T-cell (primary cell): ENCODE measurements around the gene TTC24. TPM values are rescaled to one million over a fixed set of nuclear protein-coding genes. Genes with fewer than 3 reads are reported as not detected.
"Not testable (repeated sequence)": the region's sequence is repeated elsewhere in the genome, so short reads cannot be mapped to it uniquely, and the experiment has no call there.

ENCODE experiments used
- ATAC-seq, 4 experiments: fragments of 200-7000 bp in 3 of 4; fragments of 150-1000 bp in 1 of 4; cut with Tn5 transposase; replicated peaks in 1 of 4; 1 replicate in 3 of 4; 2 replicates in 1 of 4; pipeline ENCODE4 v1.10.0; 2021; ENCODE audit warnings: moderate library complexity in 3 of 4, mild to moderate bottlenecking in 2 of 4, moderate number of reproducible peaks in 1 of 4
- CTCF ChIA-PET, 2 donors: fragments of 300-600 bp; sonication (Branson Sonifier 250); formaldehyde crosslinking; loops; one replicate each; lab custom pipeline; 2022; ENCODE audit warnings: antibody characterized with exemption in 2 of 2; lab: Charles Lee
- POLR2A ChIA-PET, 2 donors: fragments of 300-600 bp; sonication (Branson Sonifier 250); formaldehyde crosslinking; loops; one replicate each; lab custom pipeline; 2022; ENCODE audit warnings: antibody characterized with exemption in 2 of 2; lab: Charles Lee
- DNase-seq, 35 experiments: peaks; one replicate each; pipeline versions ENCODE4 v3.0.0 to v3.0.0-alpha.2; 2013 to 2023
- H3K27ac ChIP-seq: one replicate; pipeline ENCODE4 v1.5.1; 2013; ENCODE audit warnings: low read length
- H3K27me3 ChIP-seq, 2 experiments: replicated peaks in 1 of 2; 1 replicate in 1 of 2; 2 replicates in 1 of 2; pipeline versions ENCODE4 v1.6.1 to v1.7.0; 2013; ENCODE audit warnings: low read length in 1 of 2, mixed read lengths in 1 of 2; ENCODE audit not compliant: control insufficient read depth in 2 of 2, insufficient read depth in 2 of 2; ENCODE audit errors: extremely low read depth in 1 of 2
- H3K36me3 ChIP-seq, 2 donors: 1 replicate in 1 of 2; 2 replicates in 1 of 2; pipeline versions ENCODE4 v1.6.1 to v1.7.0; 2013; ENCODE audit warnings: low read length in 1 of 2; ENCODE audit not compliant: control insufficient read depth in 2 of 2, insufficient read depth in 1 of 2; ENCODE audit errors: extremely low read depth in 1 of 2
- H3K4me1 ChIP-seq, 2 experiments: 1 replicate in 1 of 2; 2 replicates in 1 of 2; pipeline versions ENCODE4 v1.6.1 to v1.7.0; 2013; ENCODE audit warnings: low read length in 2 of 2, mixed read lengths in 1 of 2; ENCODE audit not compliant: insufficient read depth in 2 of 2, control insufficient read depth in 1 of 2; ENCODE audit errors: extremely low read depth in 1 of 2
- H3K4me3 ChIP-seq, 2 donors: 1 replicate in 1 of 2; 2 replicates in 1 of 2; pipeline versions ENCODE4 v1.5.1 to v1.7.0; 2013; ENCODE audit warnings: mild to moderate bottlenecking in 2 of 2, low read length in 1 of 2, moderate library complexity in 1 of 2; ENCODE audit not compliant: control insufficient read depth in 1 of 2; ENCODE audit errors: extremely low read depth in 1 of 2
- H3K9me3 ChIP-seq: 2 replicates; pipeline ENCODE4 v1.7.0; 2013
- H3K27ac Mint-ChIP-seq, 2 donors: one replicate each; pipeline ENCODE4 v1.8.0; 2020 to 2021; ENCODE audit warnings: mild to moderate bottlenecking in 2 of 2, mixed read lengths in 2 of 2
- H3K27me3 Mint-ChIP-seq, 2 donors: one replicate each; pipeline ENCODE4 v1.8.0; 2021 to 2022; ENCODE audit warnings: mixed read lengths in 2 of 2
- H3K36me3 Mint-ChIP-seq: one replicate; pipeline ENCODE4 v1.8.0; 2021; ENCODE audit warnings: mixed read lengths
- H3K4me1 Mint-ChIP-seq, 3 donors: one replicate each; pipeline ENCODE4 v1.8.0; 2020 to 2022; ENCODE audit warnings: mixed read lengths in 3 of 3, mild to moderate bottlenecking in 1 of 3
- H3K4me3 Mint-ChIP-seq, 3 donors: one replicate each; pipeline ENCODE4 v1.8.0; 2020 to 2022; ENCODE audit warnings: mild to moderate bottlenecking in 3 of 3, mixed read lengths in 3 of 3, moderate library complexity in 3 of 3
- H3K9me3 Mint-ChIP-seq, 3 donors: one replicate each; pipeline ENCODE4 v1.8.0; 2020 to 2022; ENCODE audit warnings: mixed read lengths in 3 of 3
- WGBS: methylation state at CpG from one replicate; pipeline ENCODE4 v1.1.5; 2013; ENCODE audit warnings: missing lambda C conversion rate; ENCODE audit not compliant: insufficient coverage; 5-methylcytosine and 5-hydroxymethylcytosine counted together
- total RNA-seq, 35 experiments: library from RNA in 6 of 35; stranded (reverse) in 6 of 35; fragments of 120-200 nt in 1 of 35; gene quantifications; one replicate each; pipeline versions ENCODE4 v1.2.1 to v1.2.4 and lab custom pipeline; 2013 to 2026

TTC24 gene
- total RNA-seq, 5 donors from 2014 or later (not counting 1 experiment from before 2014, with no cell fraction given): 9.9 to 43.6 (median 16.4) TPM

- Histone ChIP-seq H3K4me3 (no peak overlapping the region), H3K4me1 (peaks cover 14 to 31% of the 10 kb centered on the region in 2 experiments), H3K27ac (no peak overlapping the region), H3K27me3 (no peaks in the 10 kb centered on the region), H3K36me3 (peaks cover 3 to 9% of the 10 kb centered on the region in 2 donors), H3K9me3 (no peaks in the 10 kb centered on the region)
- H3K4me3 Mint-ChIP-seq: no peak overlapping the region
- no peaks in the 10 kb centered on the region for H3K9me3 Mint-ChIP-seq
- DNase-seq: no peak
- peaks cover 22 to 28% (median 27%) of the 10 kb centered on the region in 3 donors for H3K4me1 Mint-ChIP-seq
- no peak overlapping the region for H3K27ac Mint-ChIP-seq
- WGBS: 100% methylated on average over 1 of the region's 3 CpGs
- ChIA-PET CTCF (interaction anchor here (0.8 to 1.0 kb wide), 3 partner anchors 22 to 107 kb away, joined by 3 to 8 read pairs (median 4); no protein-coding TSS in a partner anchor), POLR2A (no interaction called here)
- ATAC-seq: no peak
- H3K36me3 Mint-ChIP-seq: no peaks in the 10 kb centered on the region
- H3K27me3 Mint-ChIP-seq: no peaks in the 10 kb centered on the region
These were observed 7.5 kb downstream of the TTC24 start for GRCh38 chr1:156586892-156587477.

GRCh38 chr1:156587927-156588326 is 8.4 kb downstream of the TTC24 start:
- H3K27me3 Mint-ChIP-seq, H3K36me3 Mint-ChIP-seq, H3K27ac ChIP-seq, H3K27ac Mint-ChIP-seq, H3K9me3 ChIP-seq, H3K27me3 ChIP-seq, H3K4me3 Mint-ChIP-seq, H3K36me3 ChIP-seq, POLR2A ChIA-PET, H3K9me3 Mint-ChIP-seq, DNase-seq, ATAC-seq, CTCF ChIA-PET, H3K4me3 ChIP-seq: not testable (repeated sequence)
- peaks cover 18 to 31% of the 10 kb centered on the region in 2 experiments for H3K4me1 ChIP-seq
- H3K4me1 Mint-ChIP-seq: peaks cover 18 to 28% (median 27%) of the 10 kb centered on the region in 3 donors
- 98% methylated on average over 7 of the region's 8 CpGs for WGBS

GRCh38 chr1:156589546-156589945 is 10.0 kb downstream of the TTC24 start:
- Mint-ChIP-seq H3K9me3 (no peaks in the 10 kb centered on the region), H3K4me3 (no peak overlapping the region), H3K36me3 (no peaks in the 10 kb centered on the region), H3K27me3 (no peaks in the 10 kb centered on the region), H3K27ac (no peak overlapping the region), H3K4me1 (peaks cover 8 to 23% (median 16%) of the 10 kb centered on the region in 3 donors)
- Histone ChIP-seq H3K4me1 (peaks cover 12 to 23% of the 10 kb centered on the region in 2 experiments), H3K36me3 (peaks cover 15 to 19% of the 10 kb centered on the region in 2 donors), H3K27me3 (no peaks in the 10 kb centered on the region), H3K4me3 (no peak overlapping the region), H3K27ac (no peak overlapping the region), H3K9me3 (no peaks in the 10 kb centered on the region)
- no peak for ATAC-seq
- WGBS: no CpG with 5 or more reads among the region's 5 CpGs
- ChIA-PET CTCF (interaction anchor here in 1 of 2 donors (1.2 kb wide), 1 partner anchor 12 kb away, joined by 4 read pairs; no protein-coding TSS in a partner anchor), POLR2A (no interaction called here)
- no peak for DNase-seq

GRCh38 chr1:156590326-156591180 is 11.0 kb downstream of the TTC24 start:
- Histone ChIP-seq H3K27ac (peak overlapping the region; percentile 78), H3K27me3 (no peaks in the 10 kb centered on the region), H3K9me3 (no peaks in the 10 kb centered on the region), H3K36me3 (peaks cover 22 to 27% of the 10 kb centered on the region in 2 donors), H3K4me1 (peaks cover 12 to 23% of the 10 kb centered on the region in 2 experiments), H3K4me3 (peak overlapping the region; percentile 77 to 89)
- CTCF ChIA-PET: interaction anchor here (0.6 to 2.2 kb wide), 7 partner anchors 12 to 205 kb away, joined by 3 to 14 read pairs (median 4); no protein-coding TSS in a partner anchor
- WGBS: no CpG with 5 or more reads among the region's 10 CpGs
- no peak for ATAC-seq
- Mint-ChIP-seq H3K9me3 (no peaks in the 10 kb centered on the region), H3K4me1 (peaks cover 16 to 26% (median 18%) of the 10 kb centered on the region in 3 donors), H3K36me3 (peaks cover 8% of the 10 kb centered on the region), H3K27me3 (no peaks in the 10 kb centered on the region), H3K4me3 (peak overlapping the region; percentile 77 to 86 (median 81)), H3K27ac (peak overlapping the region; percentile 91 to 95)
- no peak for DNase-seq
- POLR2A ChIA-PET: interaction anchor here (0.6 to 0.7 kb wide), 4 partner anchors 9 to 161 kb away, joined by 3 to 5 read pairs (median 3); no protein-coding TSS in a partner anchor

- no peaks in the 10 kb centered on the region for H3K9me3 Mint-ChIP-seq
- ATAC-seq (peak in 3 of 4 experiments; percentile 20 to 36 (median 31)), DNase-seq (no peak)
- Histone ChIP-seq H3K36me3 (peaks cover 25 to 30% of the 10 kb centered on the region in 2 donors), H3K4me3 (peak overlapping the region; percentile 77 to 89), H3K27me3 (no peaks in the 10 kb centered on the region), H3K4me1 (peaks cover 12 to 23% of the 10 kb centered on the region in 2 experiments), H3K27ac (peak overlapping the region; percentile 78), H3K9me3 (no peaks in the 10 kb centered on the region)
- peak overlapping the region; percentile 77 to 86 (median 81) for H3K4me3 Mint-ChIP-seq
- POLR2A ChIA-PET: interaction anchor here (0.6 to 0.7 kb wide), 4 partner anchors 10 to 161 kb away, joined by 3 to 5 read pairs (median 3); no protein-coding TSS in a partner anchor
- peaks cover 16 to 26% (median 19%) of the 10 kb centered on the region in 3 donors for H3K4me1 Mint-ChIP-seq
- peak overlapping the region; percentile 91 to 95 for H3K27ac Mint-ChIP-seq
- peaks cover 8% of the 10 kb centered on the region for H3K36me3 Mint-ChIP-seq
- CTCF ChIA-PET: interaction anchor here (0.6 to 2.2 kb wide), 8 partner anchors 11 to 205 kb away, joined by 3 to 14 read pairs (median 4); no protein-coding TSS in a partner anchor
- H3K27me3 Mint-ChIP-seq: no peaks in the 10 kb centered on the region
- 0% methylated on average over 2 of the region's 6 CpGs for WGBS
These were observed 11.6 kb downstream of the TTC24 start for GRCh38 chr1:156591181-156591431.
